Renal cortex interstitium (tissue), 3 donors: ENCODE data around the gene XKR8. TPM values are rescaled to one million over a fixed set of nuclear protein-coding genes. Genes with fewer than 3 reads are reported as not detected.

Source experiments
- polyA plus RNA-seq, 3 donors: library from polyadenylated mRNA; unstranded; fragments of 120-200 nt; gene quantifications; one replicate each; pipeline ENCODE4 v1.2.1, GENCODE V29; 2013; ENCODE audit not compliant: insufficient read length in 3 of 3

XKR8 gene
- polyA plus RNA-seq, 3 donors = 7.1 to 10.1 (median 10.0) TPM

Other genes starting within 250 kb of the XKR8 start
- gene FAM76A, start 234.0 kb upstream of the XKR8 start, polyA plus RNA-seq = 10 to 100 TPM; 11.9 to 17.1 (median 16.7) TPM
- 10 to 100 TPM; 42.5 to 53.7 (median 48.0) TPM for gene STX12, start 186.8 kb upstream of the XKR8 start, polyA plus RNA-seq
- gene PPP1R8, start 129.2 kb upstream of the XKR8 start, polyA plus RNA-seq = 10 to 100 TPM; 46.8 to 63.5 (median 62.1) TPM
- gene THEMIS2, start 87.4 kb upstream of the XKR8 start, polyA plus RNA-seq = 1 to 10 TPM; 3.0 to 6.5 (median 3.2) TPM
- gene RPA2, start 45.4 kb upstream of the XKR8 start, polyA plus RNA-seq = 10 to 100 TPM; 51.1 to 69.8 (median 62.6) TPM
- gene SMPDL3B, start 25.0 kb upstream of the XKR8 start, polyA plus RNA-seq = 10 to 100 TPM; 13.9 to 16.2 (median 14.9) TPM
- gene EYA3, start 128.6 kb downstream of the XKR8 start, polyA plus RNA-seq = 10 to 100 TPM; 51.8 to 56.4 (median 54.6) TPM
- 1 to 10 TPM; 2.2 to 2.7 (median 2.6) TPM for gene PTAFR, start 216.7 kb downstream of the XKR8 start, polyA plus RNA-seq